A673 (cell line): ENCODE data around the gene C12orf57.

Source experiments
- EZH2 ChIP-seq: fragments of 200-600 bp; sonication (generic); IDR thresholded peaks from 2 replicates; pipeline ENCODE4 v1.6.1; 2017; ENCODE audit warnings: borderline replicate concordance, low read depth, mild to moderate bottlenecking, mixed read lengths, antibody characterized with exemption, low read length; ENCODE audit not compliant: poor library complexity, severe bottlenecking
- TF ChIP-seq, protein P1 (sequence below): fragments of 300-800, 200-600 bp; sonication (generic); conservative IDR thresholded peaks from 2 replicates; pipeline ENCODE4 v1.5.1; 2017; ENCODE audit warnings: low read depth, mild to moderate bottlenecking, antibody characterized with exemption, low read length, moderate library complexity, mixed read lengths

DNA sequence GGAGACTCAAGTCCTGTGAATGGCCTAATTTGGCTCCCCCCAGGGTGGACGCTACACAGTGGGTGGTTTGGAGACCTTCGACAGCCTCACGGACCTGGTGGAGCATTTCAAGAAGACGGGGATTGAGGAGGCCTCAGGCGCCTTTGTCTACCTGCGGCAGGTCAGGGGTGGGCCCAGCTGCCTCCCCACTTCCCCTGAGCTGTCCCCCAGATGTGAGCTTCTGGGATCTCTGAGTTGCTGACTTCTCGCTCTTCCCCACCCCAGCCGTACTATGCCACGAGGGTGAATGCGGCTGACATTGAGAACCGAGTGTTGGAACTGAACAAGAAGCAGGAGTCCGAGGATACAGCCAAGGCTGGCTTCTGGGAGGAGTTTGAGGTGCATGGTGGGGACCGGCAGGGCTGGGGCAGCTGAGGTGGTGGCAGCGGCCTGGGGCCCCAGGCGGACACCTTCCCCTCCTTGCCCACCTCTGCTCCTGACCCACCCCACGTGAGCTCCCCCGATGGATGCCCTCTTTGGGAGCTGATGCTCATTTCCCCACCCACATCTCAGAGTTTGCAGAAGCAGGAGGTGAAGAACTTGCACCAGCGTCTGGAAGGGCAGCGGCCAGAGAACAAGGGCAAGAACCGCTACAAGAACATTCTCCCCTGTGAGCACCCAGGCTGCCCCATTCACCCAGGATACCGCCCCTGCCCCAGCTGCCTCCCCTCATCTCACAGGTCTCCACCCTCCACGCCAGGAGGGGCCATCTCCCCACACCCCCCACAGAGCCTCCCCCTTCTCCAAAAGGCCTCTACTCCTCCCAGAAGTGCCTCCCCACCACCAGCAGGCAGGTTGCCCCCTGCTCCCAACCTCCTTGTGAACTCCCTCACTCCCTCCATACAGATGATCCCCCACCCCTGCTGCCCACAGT is 11.5 kb downstream of the C12orf57 start:
- TF ChIP-seq, protein P1, sequence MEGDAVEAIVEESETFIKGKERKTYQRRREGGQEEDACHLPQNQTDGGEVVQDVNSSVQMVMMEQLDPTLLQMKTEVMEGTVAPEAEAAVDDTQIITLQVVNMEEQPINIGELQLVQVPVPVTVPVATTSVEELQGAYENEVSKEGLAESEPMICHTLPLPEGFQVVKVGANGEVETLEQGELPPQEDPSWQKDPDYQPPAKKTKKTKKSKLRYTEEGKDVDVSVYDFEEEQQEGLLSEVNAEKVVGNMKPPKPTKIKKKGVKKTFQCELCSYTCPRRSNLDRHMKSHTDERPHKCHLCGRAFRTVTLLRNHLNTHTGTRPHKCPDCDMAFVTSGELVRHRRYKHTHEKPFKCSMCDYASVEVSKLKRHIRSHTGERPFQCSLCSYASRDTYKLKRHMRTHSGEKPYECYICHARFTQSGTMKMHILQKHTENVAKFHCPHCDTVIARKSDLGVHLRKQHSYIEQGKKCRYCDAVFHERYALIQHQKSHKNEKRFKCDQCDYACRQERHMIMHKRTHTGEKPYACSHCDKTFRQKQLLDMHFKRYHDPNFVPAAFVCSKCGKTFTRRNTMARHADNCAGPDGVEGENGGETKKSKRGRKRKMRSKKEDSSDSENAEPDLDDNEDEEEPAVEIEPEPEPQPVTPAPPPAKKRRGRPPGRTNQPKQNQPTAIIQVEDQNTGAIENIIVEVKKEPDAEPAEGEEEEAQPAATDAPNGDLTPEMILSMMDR: no peak
- no peak for TF ChIP-seq EZH2
